ENCODE results near the gene ABLIM1. TPM values are rescaled to one million over a fixed set of nuclear protein-coding genes. Genes with fewer than 3 reads are reported as not detected.

Gene ABLIM1
- total and polyA plus RNA-seq, 2 experiments from 2014 or later = 21.9 to 45.1 TPM

GRCh38 chr10:114565066-114565465, 93.0 kb downstream of the ABLIM1 start (continued):
- TF ChIP-seq CREB1 (CRISPR knock-in tag; IDR thresholded peaks at IDR 0.05; ENCODE audit: low read depth) (no peak), ETS1 (IDR thresholded peaks at IDR 0.05) (no peak)

- Mint-ChIP-seq H3K9me3 (peaks cover 15% of the 10 kb centered on the region), H3K36me3 (ENCODE audit: low read depth) (peaks cover 6% of the 10 kb centered on the region), H3K27ac (no peak overlapping the region), H3K4me1 (no peaks in the 10 kb centered on the region), H3K4me3 (no peak overlapping the region), H3K27me3 (ENCODE audit: insufficient read depth, low read depth, poor library complexity) (no peaks in the 10 kb centered on the region)
- H3K9me2 ChIP-seq (ENCODE audit: insufficient read depth) = no peaks in the 10 kb centered on the region
- DNase-seq (ENCODE audit: low spot score) = no peak
- H3K27me3 ChIP-seq (ENCODE audit: insufficient read depth) = no peaks in the 10 kb centered on the region
- no peaks in the 10 kb centered on the region for H3K4me1 ChIP-seq (ENCODE audit: insufficient read depth)
- no peak for ATAC-seq
- no peak overlapping the region for H3K4me3 ChIP-seq
- no peaks in the 10 kb centered on the region for H3K79me2 ChIP-seq (replicated peaks; ENCODE audit: insufficient read depth)
- H2AFZ ChIP-seq = no peak overlapping the region
- no peaks in the 10 kb centered on the region for H3F3A ChIP-seq (replicated peaks; ENCODE audit: low read depth)
- no peak overlapping the region for H3K27ac ChIP-seq (ENCODE audit: low read depth)
- TF ChIP-seq EZH2phosphoT487 (IDR thresholded peaks at IDR 0.05; ENCODE audit: unreplicated experiment) (no peak), ZNF462 (CRISPR knock-in tag; IDR thresholded peaks at IDR 0.05) (no peak), STAT1 (IDR thresholded peaks at IDR 0.05; ENCODE audit: unreplicated experiment) (no peak), EZH2 (IDR thresholded peaks at IDR 0.05; ENCODE audit: low read depth, unreplicated experiment) (no peak), POLR2AphosphoS5 (IDR thresholded peaks at IDR 0.05; ENCODE audit: low read depth) (no peak), CTCF (conservative IDR thresholded peaks at IDR 0.05; ENCODE audit: low read depth in 2 of 2) (no peak), ETS1 (IDR thresholded peaks at IDR 0.05) (no peak), NANOG (IDR thresholded peaks at IDR 0.05; ENCODE audit: borderline replicate concordance) (no peak), REST (IDR thresholded peaks at IDR 0.05; ENCODE audit: unreplicated experiment) (no peak), ZNF331 (CRISPR knock-in tag; IDR thresholded peaks at IDR 0.05; ENCODE audit: low read depth) (no peak), CREB1 (CRISPR knock-in tag; IDR thresholded peaks at IDR 0.05; ENCODE audit: low read depth) (no peak)
- H3K4me2 ChIP-seq = no peak overlapping the region
- no peaks in the 10 kb centered on the region for H4K20me1 ChIP-seq (replicated peaks; ENCODE audit: insufficient read depth)
- no peaks in the 10 kb centered on the region for H3K36me3 ChIP-seq (ENCODE audit: insufficient read depth)
Measured at GRCh38 chr10:114561008-114561523, 97.0 kb downstream of the ABLIM1 start.
